Ishikawa (cell line): ENCODE data around the gene HDGFL1.

ENCODE experiments used
- CEBPB ChIP-seq: IDR thresholded peaks from 2 replicates; pipeline ENCODE4 v1.6.1; 2012
- CREB1 ChIP-seq: IDR thresholded peaks from 2 replicates; pipeline ENCODE4 v1.6.1; 2012; ENCODE audit warnings: low read depth
- EGR1 ChIP-seq: IDR thresholded peaks from 2 replicates; pipeline ENCODE4 v1.6.1; 2012
- EP300 ChIP-seq: IDR thresholded peaks from 2 replicates; pipeline ENCODE4 v1.6.1; 2012; ENCODE audit warnings: borderline replicate concordance
- FOXM1 ChIP-seq: IDR thresholded peaks from 2 replicates; pipeline ENCODE4 v1.6.1; 2012; ENCODE audit warnings: low read depth, borderline replicate concordance
- MAX ChIP-seq: IDR thresholded peaks from 2 replicates; pipeline ENCODE4 v1.6.1; 2012
- NFIC ChIP-seq: IDR thresholded peaks from 2 replicates; pipeline ENCODE4 v1.6.1; 2012
- RAD21 ChIP-seq: IDR thresholded peaks from 2 replicates; pipeline ENCODE4 v1.6.1; 2012; ENCODE audit warnings: low read depth
- REST ChIP-seq: IDR thresholded peaks from 2 replicates; pipeline ENCODE4 v1.6.1; 2012; ENCODE audit warnings: low read depth, mild to moderate bottlenecking
- TAF1 ChIP-seq: IDR thresholded peaks from 2 replicates; pipeline ENCODE4 v1.6.1; 2012; ENCODE audit warnings: low read depth, mild to moderate bottlenecking
- TCF12 ChIP-seq: IDR thresholded peaks from 2 replicates; pipeline ENCODE4 v1.6.1; 2012; ENCODE audit warnings: low read depth
- TEAD4 ChIP-seq: IDR thresholded peaks from 2 replicates; pipeline ENCODE4 v1.6.1; 2012
- USF1 ChIP-seq: IDR thresholded peaks from 2 replicates; pipeline ENCODE4 v1.6.1; 2012
- YY1 ChIP-seq: IDR thresholded peaks from 2 replicates; pipeline ENCODE4 v1.6.1; 2012; ENCODE audit warnings: low read depth
- ZBTB7A ChIP-seq: IDR thresholded peaks from 2 replicates; pipeline ENCODE4 v1.6.1; 2012; ENCODE audit warnings: low read depth

HDGFL1 gene

GRCh38 chr6:22546236-22546635, 23.1 kb upstream of the HDGFL1 start:
- TF ChIP-seq USF1: no peak

DNA sequence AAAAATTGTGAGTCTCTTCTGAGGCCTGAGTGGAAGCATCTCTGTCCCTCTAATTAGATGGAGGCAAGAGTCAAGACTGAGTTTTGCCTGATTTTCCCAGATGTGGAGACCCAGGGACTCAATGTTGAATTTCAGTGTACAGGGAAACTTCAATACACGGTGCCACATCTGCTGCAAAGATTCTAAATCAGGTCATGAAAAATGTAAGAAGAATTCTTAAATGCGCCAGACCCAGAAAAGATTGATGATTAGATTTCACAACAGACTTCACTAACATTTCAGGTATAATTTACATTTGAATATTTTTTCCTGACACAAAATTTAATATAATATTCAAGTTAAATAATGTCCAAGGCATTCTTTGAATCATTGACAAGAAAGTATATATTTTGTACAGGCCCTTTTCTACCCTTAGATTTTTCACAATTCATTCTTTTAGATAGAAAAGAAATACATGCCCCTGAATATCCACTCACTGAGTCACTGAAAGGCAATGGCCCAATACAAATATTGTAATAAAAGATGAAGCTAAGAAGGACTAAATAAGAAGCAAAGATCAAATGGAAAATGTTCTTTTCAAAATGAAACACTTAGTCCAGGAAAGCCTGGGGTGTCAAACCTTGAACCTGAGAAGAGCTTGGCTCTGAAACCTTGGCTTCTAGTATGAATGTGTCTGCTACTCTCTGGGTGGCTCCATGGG, 18.2 kb upstream of the HDGFL1 start:
- TF ChIP-seq EP300 (no peak), FOXM1 (no peak), TCF12 (no peak), CEBPB (no peak), TAF1 (no peak), EGR1 (no peak), YY1 (no peak), REST (no peak), CREB1 (no peak), NFIC (no peak), USF1 (no peak), TEAD4 (no peak), ZBTB7A (no peak), MAX (no peak), RAD21 (no peak)

DNA sequence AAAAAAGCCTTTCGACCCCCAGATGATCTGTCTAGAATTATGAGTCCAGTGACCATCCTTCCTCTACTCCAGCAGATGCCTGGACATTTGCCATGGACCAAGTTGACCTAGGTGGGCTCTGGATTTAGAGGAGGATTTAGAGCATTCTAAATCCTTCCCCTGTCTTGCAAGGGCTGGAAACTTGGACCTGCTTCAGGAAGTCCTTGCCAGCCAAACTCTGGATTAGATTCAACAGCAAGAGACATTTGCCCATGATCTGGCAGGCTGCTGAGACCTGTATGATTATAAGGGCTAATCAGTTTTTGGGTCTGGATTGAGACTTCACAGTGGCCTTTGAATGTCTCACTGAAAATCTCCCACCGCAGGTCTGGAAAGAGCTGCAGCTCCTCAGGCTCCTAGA, 13.1 kb upstream of the HDGFL1 start:
- no peak for TF ChIP-seq NFIC
- no peak for TF ChIP-seq REST
- no peak for TF ChIP-seq CEBPB
- no peak for TF ChIP-seq TAF1
- TF ChIP-seq TEAD4: no peak
- no peak for TF ChIP-seq CREB1
- TF ChIP-seq TCF12: no peak
- no peak for TF ChIP-seq YY1
- TF ChIP-seq MAX: no peak

DNA sequence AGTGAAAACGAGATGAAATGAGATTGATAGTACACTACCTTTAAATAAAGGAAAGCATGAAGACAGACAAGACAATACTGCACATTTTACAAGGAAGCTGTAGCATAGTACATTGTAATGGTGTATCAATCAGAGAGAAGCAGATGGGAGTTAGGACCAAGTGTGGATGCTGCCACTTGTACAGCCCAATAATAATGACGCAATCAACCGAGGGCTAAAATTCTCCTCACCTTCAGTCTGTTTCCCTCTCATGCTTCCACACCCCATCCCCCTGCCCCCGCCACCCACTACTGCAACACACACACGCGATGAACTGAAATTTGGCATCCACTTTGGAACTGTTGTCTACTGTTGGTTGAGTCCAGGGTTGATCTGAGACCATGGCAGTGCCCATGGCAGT, 12.4 kb upstream of the HDGFL1 start:
- TF ChIP-seq TCF12: no peak
- TF ChIP-seq ZBTB7A: no peak
- no peak for TF ChIP-seq MAX
- TF ChIP-seq USF1: no peak
- no peak for TF ChIP-seq YY1
- TF ChIP-seq CREB1: no peak
- TF ChIP-seq FOXM1: no peak
- no peak for TF ChIP-seq CEBPB
- no peak for TF ChIP-seq REST
- TF ChIP-seq TAF1: no peak
- no peak for TF ChIP-seq NFIC
- no peak for TF ChIP-seq EP300
